HG03378 (cell line): ENCODE results near the gene REC8.
"Not testable (repeated sequence)": the region's sequence is repeated elsewhere in the genome, so short reads cannot be mapped to it uniquely, and the experiment has no call there.

Experiments used
- ATAC-seq: cut with Tn5 transposase; IDR thresholded peaks from one replicate; pipeline ENCODE4 v1.9.1; 2021; ENCODE audit warnings: mild to moderate bottlenecking, moderate library complexity; ENCODE audit not compliant: unreplicated experiment

The REC8 gene

GRCh38 chr14:24203249-24203886 lies 31.5 kb downstream of the REC8 start:
- not testable (repeated sequence) for ATAC-seq

DNA sequence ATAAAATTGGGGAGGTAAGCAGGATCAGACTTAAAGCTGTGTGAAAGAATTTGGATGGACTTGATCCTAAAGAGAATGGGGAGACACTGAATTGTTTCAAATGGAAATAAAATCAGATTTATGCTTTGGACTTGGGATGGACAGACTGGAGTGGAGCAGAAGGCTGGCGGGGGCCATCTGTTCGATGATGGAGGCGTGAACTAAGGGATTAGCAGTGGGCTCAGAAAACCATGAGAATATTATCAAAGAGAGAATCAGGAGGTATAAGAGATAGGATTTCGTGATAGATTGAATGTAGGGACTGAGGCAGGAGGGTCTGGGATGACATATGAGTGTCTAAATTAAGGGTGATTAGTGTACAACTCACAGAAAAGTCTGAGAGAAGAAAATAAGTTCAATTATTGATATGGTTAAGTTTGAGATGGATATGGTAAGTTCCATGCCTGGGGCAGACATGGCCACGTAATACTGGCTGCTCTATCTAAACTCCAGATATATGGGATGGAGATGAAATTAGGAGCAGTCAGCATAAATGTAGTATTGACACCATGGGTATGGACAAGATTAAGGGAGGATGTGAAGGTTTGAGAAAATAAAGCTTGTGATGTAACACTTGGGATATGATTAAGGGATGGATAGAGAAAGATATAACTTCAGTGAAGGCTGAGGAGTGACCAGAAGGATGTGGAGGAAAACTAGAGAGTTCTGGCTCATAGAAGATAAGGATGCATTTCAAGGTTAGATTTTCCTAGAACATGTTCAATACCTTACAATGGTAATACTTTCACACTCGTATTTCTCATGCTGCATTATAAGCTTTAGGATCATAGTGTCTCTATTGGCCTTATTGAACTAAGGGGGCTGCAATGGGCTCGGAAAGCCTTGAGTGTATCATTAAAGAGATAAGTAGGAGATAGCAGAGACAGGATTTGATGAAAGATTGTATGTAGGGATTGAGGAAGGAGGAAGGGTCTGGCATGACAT lies 32.6 kb downstream of the REC8 start:
- ATAC-seq, result no peak

DNA sequence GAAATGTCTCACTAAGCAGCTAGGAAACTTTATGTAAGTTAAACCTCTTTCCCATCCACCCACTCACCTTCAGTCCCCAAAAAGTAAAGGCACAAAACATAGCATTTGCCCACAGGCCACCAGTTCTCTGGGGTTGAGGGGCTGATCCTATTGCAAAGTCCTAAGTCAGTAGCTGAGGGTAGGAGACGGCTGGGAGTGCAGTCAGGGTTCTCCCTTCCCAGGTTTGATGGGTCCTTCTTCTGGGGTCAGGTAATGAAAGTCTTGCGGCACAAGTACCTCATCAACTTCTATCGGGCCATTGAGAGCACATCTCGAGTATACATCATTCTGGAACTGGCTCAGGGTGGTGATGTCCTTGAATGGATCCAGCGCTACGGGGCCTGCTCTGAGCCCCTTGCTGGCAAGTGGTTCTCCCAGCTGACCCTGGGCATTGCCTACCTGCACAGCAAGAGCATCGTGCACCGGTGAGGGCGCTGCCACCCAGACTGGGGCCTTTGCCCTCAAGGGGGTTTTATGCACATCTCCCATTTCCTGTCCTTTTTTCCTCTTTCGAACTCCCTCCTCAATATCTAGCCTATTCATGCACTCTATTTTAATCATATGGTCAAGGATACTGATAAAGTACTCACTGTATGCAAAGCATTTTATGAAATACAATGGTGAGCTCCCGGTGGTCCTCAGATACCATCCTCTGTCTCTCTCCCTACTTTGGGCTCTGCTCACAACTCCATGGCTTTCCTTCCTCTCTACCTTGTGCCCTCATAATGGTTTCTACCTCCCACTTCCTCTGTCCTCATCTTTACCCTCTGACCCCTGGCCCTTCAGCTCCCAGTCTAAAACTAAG lies 34.6 kb downstream of the REC8 start:
- ATAC-seq, result no peak

GRCh38 chr14:24207104-24207551 lies 35.2 kb downstream of the REC8 start:
- no peak for ATAC-seq

DNA sequence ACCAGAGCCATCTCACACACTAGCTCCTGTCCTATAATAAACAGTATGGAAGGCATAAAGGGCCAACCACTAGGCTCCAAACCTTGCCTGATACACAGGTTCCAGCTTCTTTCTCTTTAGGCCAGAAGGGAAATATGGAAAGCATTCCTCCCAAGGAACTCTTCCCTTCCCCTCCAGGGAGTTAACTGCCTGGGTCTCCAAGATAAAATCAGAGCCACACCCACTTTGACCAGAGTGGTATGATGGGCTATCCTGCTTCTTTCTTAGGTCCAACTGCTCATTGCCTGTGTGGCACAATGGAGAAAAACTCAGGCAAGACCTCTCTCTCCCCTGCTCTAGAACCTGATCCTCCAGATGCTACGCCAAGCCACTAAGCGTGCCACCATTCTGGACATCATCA lies 35.7 kb downstream of the REC8 start:
- ATAC-seq, result no peak

GRCh38 chr14:24211311-24211710 lies 39.4 kb downstream of the REC8 start:
- no peak for ATAC-seq

- peak; percentile 71 for ATAC-seq
These were observed 41.3 kb downstream of the REC8 start, which contains the start of gene CHMP4A for GRCh38 chr14:24212924-24213865. TSS of gene CHMP4A (minus strand) at chr14:24213488. CDS start at chr14:24213439, 49 bp downstream.

DNA sequence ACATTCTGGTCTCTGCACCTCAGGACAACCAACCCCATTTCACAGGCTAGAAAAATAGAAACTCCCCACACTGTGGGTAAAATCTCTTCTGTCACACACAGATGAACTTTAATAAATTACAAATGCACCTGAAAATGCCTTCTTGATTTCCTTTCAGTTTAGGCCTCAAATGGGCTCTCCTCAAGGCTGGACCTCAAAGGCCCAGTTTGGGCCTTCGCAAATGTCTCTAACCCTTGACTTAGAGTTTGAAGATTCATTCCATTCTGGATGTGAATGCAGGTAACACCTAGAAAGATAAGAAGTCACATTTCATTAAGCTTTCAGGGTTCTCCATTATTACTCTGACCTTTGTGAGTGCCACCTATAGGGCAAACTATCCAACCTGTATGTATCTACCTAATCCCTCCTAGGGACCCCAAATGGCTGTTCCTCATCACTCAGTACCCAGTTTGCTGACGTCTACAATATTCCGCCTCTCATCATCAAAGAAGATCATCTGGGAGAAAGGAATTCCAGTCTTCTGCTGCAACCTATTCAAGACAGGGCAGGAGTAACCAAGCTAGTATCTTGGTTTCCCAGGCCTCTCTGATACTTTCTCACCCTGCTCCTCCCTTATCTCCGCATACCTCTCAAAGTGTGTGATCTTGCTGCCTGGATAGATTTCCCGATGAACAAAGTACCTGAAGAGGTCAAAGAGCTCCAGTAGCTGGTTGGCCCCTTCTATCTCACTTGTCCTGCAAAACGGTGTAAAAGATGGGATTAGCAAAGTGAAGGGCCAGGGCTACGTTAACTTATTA lies 42.2 kb downstream of the REC8 start:
- ATAC-seq, result no peak

GRCh38 chr14:24215495-24216344 lies 43.8 kb downstream of the REC8 start, which contains the start of gene MDP1:
TSS of gene MDP1 (minus strand) at chr14:24216066. CDS start at chr14:24215955, 111 bp downstream.
- ATAC-seq, result peak; percentile 58

DNA sequence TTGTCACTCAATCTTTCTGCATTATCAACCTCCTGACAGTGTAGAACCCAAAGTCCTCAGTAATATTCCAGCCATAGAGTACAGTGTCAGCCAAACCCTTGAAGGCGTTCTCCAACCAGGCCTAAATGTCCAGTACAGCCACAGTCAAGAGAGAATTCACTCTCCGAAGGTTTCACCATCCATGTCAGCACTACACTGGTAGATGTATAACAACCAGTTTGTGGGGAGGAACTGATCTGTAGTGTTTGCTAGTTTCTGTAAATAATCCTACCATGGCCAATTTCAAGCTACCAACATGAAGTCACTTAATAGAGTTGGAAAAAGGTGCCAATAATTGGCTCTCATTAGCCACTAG lies 44.4 kb downstream of the REC8 start:
- no peak for ATAC-seq

- ATAC-seq, result not testable (repeated sequence)
These were observed 45.0 kb downstream of the REC8 start for GRCh38 chr14:24216876-24217275.

DNA sequence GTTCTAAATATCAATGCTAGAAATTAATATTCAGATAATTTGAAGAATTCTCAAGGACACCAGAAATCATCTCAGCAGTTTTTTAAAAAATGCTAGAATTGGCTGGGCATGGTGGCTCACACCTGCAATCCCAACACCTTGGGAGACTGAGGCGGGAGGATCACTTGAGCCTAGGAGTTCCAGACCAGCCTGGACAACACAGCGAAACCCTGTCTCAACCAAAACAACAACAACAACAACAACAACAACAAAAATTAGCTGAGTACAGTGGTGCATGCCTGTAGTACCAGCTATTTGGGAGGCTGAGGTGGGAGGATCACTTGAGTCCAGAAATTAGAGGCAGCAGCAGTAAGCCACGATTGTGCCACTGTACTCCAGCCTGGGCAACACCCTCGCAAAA lies 47.2 kb downstream of the REC8 start:
- no peak for ATAC-seq

- ATAC-seq, result no peak
These were observed 47.6 kb downstream of the REC8 start for GRCh38 chr14:24219521-24219920.

DNA sequence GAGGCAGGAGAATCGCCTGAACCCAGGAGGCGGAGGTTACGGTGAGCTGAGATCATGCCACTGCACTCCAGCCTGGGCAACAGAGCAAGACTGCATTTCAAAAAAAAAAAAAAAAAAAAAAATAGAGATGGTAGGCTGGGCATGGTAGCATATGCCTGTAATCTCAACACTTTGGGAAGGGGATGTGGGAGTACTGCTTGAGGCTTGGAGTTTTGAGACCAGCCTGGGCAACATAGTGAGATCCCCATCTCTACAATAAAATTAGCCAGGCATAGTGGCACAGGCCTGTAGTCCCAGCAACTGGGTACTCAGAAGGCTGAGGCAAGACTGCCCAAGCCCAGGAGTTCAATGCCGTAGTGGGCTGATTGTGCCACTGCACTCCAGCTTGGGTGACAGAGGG lies 51.1 kb downstream of the REC8 start:
- ATAC-seq, result not testable (repeated sequence)

- no peak for ATAC-seq
These were observed 52.8 kb downstream of the REC8 start for GRCh38 chr14:24224618-24225071.

- no peak for ATAC-seq
These were observed 54.6 kb downstream of the REC8 start for GRCh38 chr14:24226473-24226872.

DNA sequence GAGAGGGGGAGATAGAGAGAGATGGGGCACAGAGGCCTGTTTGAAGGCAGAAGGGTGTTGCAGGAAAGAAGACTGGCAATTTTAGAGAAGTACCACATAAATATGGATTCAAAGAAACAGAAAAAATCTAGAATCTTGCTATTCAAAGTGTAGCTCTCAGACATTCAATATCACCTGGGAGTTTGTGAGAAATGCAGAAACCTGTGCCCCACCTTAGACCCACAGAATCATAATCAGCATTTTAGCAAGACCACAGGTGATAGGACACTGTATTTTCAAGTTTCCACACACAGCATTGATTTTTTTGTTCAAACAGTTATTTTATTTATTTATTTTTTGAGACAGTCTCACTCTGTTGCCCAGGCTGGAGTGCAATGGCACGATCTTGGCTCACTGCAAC lies 57.0 kb downstream of the REC8 start:
- no peak for ATAC-seq
